GM11168 (cell line): ENCODE measurements around the gene TLR7.

Experiments
- in situ Hi-C: fragments of 300-500 bp; cut with MboI; formaldehyde crosslinking; loops from one replicate; pipeline ENCODE4 v1.12.0; 2022; ENCODE audit warnings: low sequenced_read_pairs; ENCODE audit not compliant: unreplicated experiment

TLR7 gene

GRCh38 chrX:12920990-12921389 is 54.1 kb downstream of the TLR7 start:
- in situ Hi-C loops = loop anchor here (25.0 kb wide), 1 partner anchor 716 kb away; no protein-coding TSS in a partner anchor

- in situ Hi-C loops = loop anchor here (25.0 kb wide), 1 partner anchor 715 kb away; no protein-coding TSS in a partner anchor
These were observed 55.2 kb downstream of the TLR7 start for GRCh38 chrX:12921886-12922598.

DNA sequence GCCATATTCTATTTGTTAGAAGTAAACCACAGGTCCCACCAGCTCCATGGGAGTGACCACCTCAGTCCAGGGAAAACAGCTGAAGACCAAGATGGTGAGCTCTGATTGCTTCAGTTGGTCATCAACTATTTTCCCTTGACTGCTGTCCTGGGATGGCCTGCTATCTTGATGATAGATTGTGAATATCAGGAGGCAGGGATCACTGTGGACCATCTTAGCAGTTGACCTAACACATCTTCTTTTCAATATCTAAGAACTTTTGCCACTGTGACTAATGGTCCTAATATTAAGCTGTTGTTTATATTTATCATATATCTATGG is 55.7 kb downstream of the TLR7 start:
- in situ Hi-C loops = loop anchor here (25.0 kb wide), 1 partner anchor 715 kb away; no protein-coding TSS in a partner anchor

DNA sequence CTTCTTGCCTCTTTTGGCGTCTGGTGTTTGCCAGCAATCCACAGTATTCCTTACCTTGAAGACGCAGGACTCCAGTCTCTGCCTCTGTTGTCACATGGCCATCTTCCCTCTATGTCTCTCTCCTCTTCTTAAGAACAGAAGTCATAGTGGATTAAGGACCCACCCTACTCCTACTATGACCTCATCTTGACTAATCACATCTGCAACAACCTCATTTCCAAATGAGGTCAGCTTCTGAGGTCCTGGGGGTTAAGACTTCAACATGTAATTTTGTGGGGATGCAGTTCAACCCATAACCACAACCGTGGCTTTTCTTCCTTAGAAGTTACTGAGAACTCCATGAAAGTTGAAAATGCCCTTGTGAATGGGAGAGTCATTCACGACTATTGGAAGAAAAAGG is 62.8 kb downstream of the TLR7 start:
- in situ Hi-C loops = no loop called here

GRCh38 chrX:12930150-12930549 is 63.3 kb downstream of the TLR7 start:
- in situ Hi-C loops = no loop called here

DNA sequence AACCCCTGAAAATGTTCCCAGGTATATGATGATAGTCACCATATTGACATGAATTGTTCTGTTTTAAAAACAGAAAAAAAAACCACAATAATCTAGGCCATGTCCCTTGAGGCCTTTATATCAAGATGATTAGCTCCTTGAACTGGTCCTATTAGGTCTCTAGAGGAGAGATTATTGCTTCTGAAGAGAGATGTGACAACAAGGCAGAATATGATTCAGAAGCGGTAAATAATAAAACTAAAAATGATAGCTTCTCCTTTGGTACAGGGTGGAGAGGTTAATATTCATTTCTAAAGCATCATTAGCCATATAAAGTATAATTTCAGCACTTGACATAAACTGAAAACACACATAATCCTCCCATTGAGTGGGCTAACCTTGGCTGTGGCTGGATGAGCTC is 65.4 kb downstream of the TLR7 start:
- in situ Hi-C loops = no loop called here

- in situ Hi-C loops = no loop called here
These were observed 68.0 kb downstream of the TLR7 start for GRCh38 chrX:12934850-12935249.

GRCh38 chrX:12936947-12937346 is 70.1 kb downstream of the TLR7 start:
- in situ Hi-C loops = no loop called here
